Lower leg skin (tissue), 3 donors: ENCODE results near the gene PRAME.
"Not testable (repeated sequence)": the region's sequence is repeated elsewhere in the genome, so short reads cannot be mapped to it uniquely, and the experiment has no call there.

Source experiments
- POLR2A ChIP-seq, 2 donors: fragments of 450-650 bp; IDR thresholded peaks; one replicate each; pipeline ENCODE4 v1.6.1; 2016 to 2017; ENCODE audit warnings: antibody characterized with exemption in 2 of 2, mild to moderate bottlenecking in 1 of 2, moderate library complexity in 1 of 2
- TF ChIP-seq, protein P1 (sequence below), 3 donors: fragments of 450-650 bp; IDR thresholded peaks; one replicate each; pipeline ENCODE4 v1.5.1; 2016; ENCODE audit warnings: antibody characterized with exemption in 3 of 3, mild to moderate bottlenecking in 3 of 3, moderate library complexity in 2 of 3

DNA sequence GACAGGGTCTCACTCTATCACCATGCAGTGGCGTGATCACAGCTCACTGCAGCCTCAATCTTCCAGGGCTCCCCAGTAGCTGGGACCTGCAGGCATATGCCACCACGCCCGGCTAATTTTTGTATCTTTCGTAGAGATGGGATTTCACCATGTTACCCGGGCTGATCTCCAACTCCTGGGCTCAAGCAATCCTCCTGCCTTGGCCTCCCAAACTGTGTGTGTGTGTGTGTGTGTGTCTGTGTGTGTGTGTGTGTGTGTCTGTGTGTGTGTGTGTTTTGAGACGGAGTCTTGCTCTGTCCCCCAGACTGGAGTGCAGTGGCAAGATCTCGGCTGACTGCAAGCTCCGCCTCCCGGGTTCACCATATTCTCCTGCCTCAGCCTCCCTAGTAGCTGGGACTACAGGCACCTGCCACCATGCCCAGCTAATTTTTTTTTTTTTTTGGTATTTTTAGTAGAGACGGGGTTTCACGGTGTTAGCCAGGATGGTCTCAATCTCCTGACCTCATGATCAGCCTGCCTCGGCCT is 26.5 kb downstream of the PRAME start:
- TF ChIP-seq, protein P1, sequence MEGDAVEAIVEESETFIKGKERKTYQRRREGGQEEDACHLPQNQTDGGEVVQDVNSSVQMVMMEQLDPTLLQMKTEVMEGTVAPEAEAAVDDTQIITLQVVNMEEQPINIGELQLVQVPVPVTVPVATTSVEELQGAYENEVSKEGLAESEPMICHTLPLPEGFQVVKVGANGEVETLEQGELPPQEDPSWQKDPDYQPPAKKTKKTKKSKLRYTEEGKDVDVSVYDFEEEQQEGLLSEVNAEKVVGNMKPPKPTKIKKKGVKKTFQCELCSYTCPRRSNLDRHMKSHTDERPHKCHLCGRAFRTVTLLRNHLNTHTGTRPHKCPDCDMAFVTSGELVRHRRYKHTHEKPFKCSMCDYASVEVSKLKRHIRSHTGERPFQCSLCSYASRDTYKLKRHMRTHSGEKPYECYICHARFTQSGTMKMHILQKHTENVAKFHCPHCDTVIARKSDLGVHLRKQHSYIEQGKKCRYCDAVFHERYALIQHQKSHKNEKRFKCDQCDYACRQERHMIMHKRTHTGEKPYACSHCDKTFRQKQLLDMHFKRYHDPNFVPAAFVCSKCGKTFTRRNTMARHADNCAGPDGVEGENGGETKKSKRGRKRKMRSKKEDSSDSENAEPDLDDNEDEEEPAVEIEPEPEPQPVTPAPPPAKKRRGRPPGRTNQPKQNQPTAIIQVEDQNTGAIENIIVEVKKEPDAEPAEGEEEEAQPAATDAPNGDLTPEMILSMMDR (IDR thresholded peaks at IDR 0.05) = not testable (repeated sequence)
- TF ChIP-seq POLR2A (IDR thresholded peaks at IDR 0.05) = not testable (repeated sequence)
